ENCODE results near the gene ADH6. TPM values are rescaled to one million over a fixed set of nuclear protein-coding genes. Genes with fewer than 3 reads are reported as not detected.
"Not testable (repeated sequence)": the region's sequence is repeated elsewhere in the genome, so short reads cannot be mapped to it uniquely, and the experiment has no call there.

ADH6 gene
- total RNA-seq, 1 donor from 2014 or later: 36.3 TPM

DNA sequence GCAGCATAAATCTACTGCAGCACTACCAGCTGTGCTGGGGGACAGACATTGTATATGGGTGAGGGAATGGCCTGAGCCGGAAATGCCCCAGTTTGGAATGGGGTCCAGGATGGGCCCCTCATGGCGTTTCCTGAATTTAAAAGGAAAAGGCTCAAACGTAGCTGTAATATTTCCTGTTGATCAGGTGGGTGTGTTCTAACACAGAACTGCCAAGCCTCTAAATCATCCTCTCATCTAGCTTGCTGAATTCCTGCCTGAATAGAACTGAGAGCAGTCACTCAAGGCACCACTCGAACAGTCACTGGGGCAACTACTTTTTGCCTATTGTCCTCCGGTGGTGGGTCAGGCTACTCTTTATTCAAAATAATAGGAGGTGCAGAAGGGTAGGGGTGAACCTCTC lies 28.7 kb downstream of the ADH6 start:
- DNase-seq (ENCODE audit: low spot score): no peak

DNA sequence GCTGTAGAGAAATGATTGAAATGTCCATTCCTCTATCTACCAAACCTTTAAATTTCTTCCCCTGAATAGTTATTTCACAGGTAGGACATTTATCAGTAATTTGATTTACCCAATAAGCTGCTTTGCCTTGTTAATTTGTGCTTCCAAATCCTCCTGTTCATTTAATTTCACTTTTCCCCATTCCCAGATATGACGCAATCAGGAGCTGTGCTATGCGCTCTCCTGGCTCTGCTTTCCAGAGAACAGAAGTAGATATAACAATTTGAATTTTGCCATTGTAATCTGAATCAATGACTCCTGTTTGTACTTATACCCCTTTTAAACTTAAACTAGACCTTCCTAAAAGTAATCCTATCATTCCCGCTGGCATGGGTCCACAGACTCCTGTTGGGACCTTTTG lies 29.1 kb downstream of the ADH6 start:
- not testable (repeated sequence) for DNase-seq (ENCODE audit: low spot score)

DNA sequence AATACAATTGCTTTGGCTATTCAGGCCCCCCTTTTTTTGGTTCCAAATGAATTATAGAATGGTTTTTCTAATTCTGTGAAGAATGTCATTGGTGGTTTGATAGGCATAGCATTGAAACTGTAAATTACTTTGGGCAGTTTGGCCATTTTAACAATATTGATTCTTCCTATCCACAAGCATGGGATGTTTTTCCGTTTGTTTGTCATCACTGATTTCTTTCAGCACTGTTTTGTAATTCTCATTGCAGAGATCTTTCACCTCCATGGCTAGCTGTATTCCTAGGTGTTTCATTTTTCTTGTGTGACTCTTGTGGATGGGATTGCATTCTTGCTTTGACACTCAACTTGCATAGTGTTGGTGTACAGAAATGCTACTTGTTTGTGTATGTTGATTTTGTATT lies 33.0 kb downstream of the ADH6 start:
- DNase-seq (ENCODE audit: low spot score): no peak

DNA sequence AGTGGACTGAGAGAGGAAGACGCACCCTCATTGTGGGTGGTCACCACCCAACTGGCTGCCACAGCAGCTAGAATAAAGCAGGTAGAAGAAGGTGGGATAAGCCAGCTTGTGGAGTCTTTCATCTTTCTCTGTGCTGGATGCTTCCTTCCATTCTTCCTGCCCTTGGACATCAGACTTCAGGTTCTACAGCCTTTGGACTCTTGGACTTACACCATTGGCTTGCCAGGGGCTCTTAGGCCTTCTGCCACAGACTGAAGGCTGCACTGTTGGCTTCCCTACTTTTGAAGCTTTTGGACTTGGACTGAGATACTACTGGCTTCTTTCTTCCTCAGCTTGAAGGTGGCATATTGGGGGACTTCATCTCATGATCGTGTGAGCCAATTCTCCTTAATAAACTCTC lies 33.5 kb downstream of the ADH6 start:
- no peak for DNase-seq (ENCODE audit: low spot score)

DNA sequence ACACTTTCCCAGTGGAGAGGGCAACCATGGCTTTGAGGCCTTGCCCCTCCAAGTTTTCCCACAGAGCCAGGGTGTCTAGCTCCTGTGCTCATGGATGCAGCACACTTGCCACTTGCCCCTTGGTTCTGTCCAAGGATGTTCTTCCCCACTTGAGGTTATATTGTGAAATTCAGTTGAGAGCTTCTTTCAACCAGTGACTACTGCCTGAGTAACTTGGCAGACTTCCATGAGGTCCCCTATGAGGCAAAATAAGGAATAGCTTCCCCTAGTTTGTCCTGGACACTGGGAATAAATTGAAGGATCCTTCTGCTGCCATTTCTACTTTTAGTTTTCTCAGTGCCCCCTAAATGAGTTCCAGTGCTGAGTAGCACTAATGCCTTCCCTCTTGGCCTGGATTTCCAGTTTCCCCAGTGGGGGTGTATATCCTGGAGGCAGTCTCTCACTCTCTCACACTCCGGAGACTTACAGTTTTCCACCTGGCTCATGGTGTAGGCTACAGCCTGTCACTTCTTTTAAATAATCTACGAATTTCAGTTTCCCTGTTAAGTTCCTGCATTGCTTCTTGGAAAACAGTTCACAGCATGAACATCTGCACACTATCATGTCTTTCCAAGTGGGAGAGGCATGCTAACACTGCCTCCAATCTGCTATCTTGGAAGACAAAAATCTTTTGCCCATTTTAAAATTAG lies 38.5 kb downstream of the ADH6 start:
- no peak for DNase-seq (ENCODE audit: low spot score)

DNA sequence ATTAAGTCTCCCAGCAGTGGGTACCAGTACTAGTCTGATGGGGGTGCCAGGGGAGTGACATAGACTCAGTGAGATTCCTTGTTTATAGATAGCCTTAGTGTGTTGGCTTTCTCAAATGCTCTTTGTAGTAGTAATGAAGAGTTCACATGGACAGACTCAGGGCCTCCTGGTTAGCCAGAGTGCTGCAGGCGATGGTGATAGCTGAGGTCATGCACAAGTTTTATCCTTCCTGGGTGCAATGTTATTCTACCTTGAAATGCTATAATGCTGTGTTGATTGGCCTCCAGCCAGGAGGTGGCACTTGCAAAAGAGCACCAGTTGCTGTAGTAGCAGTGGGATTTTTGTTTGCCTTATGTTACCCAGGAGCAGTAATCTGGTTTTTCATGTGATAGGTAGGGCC lies 39.4 kb downstream of the ADH6 start:
- DNase-seq (ENCODE audit: low spot score): no peak

DNA sequence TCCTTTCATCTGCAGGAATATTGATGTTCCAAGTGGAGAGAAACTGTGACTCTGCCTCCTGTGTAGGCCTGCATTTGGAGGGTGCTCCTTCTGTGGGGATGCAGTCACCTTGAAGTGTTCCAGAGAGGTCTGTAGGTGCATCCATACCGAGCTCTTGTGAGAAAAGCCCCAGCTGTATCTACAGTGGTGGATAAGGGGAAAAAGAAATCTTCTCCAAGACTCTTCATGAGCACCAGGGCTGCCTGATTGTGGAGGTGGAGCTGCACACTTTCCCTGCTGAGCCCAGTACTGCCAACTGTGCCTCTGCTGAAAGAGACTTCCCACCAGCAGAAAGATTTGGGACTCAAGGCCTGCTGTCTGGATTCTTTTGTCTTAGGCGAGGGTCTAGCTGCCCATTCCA lies 39.9 kb downstream of the ADH6 start:
- DNase-seq (ENCODE audit: low spot score): no peak

DNA sequence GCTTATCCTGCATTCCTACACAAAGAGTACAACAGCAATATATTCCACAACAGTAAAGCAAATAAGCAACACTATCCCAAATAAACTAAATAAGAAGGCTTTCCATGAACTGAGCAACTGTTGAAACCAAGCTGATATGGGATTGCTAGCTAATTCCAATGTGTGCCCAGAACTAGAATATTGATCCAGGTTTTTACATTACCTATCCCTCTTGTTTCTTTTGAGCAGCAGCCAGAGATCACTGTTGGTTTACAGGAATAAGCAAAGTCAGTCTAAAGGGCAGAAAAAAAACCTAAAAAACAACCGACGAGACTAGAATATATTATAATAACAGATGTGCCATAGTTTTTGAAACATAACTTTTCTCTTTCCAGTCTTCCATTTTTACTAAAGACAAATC lies 52.5 kb downstream of the ADH6 start:
- no peak for DNase-seq (ENCODE audit: low spot score)

DNA sequence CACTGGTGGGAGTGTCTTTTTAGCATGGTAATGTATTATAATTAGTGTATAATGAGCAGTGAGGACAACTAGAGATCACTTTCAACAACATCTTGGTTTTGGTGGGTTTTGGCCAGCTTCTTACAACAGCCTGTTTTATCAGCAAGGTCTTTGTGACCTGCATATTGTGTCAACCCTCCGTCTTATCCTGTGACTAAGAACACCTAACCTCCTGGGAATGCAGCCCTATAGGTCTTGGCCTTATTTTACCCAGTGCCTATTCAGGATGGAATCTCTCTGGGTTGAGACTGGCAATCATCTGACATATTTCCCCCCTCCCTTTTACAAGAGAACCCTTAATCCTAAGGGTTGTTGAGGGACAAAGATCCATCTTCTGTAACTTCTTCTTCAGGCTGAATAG lies 53.1 kb downstream of the ADH6 start:
- no peak for DNase-seq (ENCODE audit: low spot score)

DNA sequence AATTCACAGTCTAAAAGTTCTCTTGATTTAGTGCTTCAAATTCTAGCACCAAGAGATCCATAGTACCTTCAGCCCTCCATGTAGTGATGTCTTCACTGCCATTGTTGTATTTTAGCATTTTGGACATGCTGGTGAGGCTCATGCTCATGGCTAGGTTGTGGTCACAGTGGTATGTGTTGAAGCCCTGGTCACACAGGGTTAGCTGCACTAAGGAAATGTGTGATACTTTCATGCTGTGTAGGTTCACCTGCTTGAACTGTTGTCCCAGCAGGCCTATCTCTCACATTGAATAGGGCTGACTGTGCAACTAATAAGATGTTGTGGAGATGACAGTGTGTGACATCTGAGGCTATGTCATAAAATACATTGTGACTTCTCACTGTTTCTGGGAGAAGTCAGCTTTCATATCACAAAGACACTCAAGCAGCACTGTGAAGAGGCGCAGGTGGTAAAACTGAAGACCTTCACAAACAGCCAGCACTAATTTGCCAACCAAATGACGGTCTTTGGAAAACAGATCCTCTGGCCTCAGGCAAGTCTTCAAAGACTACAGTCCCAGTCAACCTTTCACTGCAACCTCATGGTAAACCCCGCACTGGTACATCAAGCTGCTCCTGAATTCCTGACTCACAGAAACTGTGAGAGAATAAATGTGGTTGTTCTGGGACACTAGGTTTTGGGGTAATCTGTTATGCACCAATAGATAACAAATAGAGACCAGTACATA lies 57.5 kb downstream of the ADH6 start:
- DNase-seq (ENCODE audit: low spot score): no peak

DNA sequence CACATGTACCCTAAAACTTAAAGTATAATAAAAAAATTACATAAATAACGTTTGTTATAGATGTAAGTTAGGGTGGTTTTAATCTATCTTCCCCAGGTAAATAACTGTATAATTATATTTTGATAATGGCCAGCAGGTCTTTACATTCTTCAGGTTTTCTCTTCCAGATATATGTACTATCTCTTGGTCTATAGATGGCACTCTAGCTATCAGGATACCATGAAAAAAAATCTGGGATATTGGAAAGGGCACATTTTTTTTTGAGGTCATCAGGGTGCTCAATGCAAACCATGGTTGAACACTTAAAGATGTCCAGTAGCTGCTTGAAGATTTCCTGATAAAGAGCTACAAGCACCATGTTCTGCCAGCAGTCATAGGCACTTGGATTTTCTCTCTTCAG lies 59.3 kb downstream of the ADH6 start:
- no peak for DNase-seq (ENCODE audit: low spot score)

DNA sequence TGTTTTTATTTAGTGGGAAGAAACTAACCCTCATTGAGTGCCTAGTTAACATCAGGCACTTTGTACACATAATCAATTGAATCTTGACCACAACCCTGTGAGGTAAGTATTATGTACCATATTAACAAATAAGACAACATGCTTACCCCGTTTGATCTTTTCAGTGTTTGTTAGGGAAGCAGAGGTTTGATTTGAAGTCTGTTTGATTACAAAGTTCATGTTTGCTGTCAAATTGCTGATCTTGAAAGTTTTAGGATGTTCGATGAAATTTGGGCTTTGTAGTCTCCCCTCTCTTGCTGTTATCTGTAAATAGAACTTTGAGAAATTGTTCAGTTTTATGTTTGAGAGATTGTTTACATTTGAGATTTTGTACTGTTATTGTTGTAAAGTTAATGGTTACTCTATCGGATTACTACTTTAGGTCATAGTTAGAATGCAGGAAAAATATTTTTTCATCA lies 61.5 kb downstream of the ADH6 start:
- no peak for DNase-seq (ENCODE audit: low spot score)

DNA sequence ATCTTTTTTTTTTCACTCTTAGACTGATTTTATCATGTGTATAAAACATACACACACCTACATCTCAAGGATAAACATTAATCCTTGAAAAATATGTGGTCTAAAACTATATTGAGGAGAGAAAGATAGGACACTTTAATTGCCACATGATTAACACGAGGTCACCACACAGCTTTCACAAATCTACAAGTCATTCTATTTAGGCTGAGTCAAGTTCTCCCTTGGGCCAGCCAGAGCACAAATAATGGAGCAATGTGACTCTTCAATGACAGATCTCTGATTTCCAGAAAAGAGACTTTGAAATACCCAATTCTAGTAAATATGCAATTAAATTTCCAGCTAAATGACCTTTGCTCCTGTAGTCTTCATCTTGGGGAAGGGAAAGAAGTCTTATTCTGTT lies 62.1 kb downstream of the ADH6 start:
- DNase-seq (ENCODE audit: low spot score): no peak

DNA sequence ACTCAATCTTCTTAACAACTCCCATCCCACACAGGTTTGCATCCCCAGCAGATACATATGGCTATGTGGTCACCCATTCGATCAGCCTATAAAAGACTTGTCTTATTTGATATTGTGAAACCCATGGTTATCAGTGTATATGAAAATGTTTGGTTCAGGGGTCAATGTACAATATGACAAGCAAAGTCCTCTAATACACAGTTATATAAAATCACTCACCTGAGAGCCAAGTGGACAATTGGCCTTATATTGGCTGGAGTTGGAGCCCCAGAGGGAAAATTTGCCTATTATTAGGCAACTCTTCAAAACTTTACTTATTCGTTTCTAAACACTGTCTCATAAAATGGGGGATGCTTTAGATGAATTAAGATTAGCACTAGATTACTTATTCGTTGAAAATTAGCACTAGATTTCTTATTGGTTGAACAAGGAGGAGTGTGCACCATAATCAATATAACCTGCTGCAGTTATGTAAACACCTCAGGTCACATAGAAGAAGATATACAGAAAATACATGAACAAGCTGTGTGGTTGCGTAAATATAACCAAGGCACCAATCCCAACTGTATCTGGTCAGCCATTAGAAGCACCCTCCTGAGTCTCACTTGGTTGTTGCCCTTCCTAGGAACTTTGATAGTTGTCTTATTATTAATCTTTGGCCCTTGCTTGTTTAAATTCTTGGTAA lies 64.2 kb downstream of the ADH6 start:
- no peak for DNase-seq (ENCODE audit: low spot score)

Other genes starting within 250 kb of the ADH6 start
- gene METAP1, start 223.5 kb downstream of the ADH6 start, total RNA-seq: 39.7 TPM
- 130 TPM for gene ADH5, start 130.5 kb downstream of the ADH6 start, total RNA-seq
- gene ADH4, start 74.9 kb downstream of the ADH6 start, total RNA-seq: 1.2 TPM
- 5.4 TPM for gene ADH1A, start 71.7 kb upstream of the ADH6 start, total RNA-seq
- 144 TPM for gene ADH1B, start 102.2 kb upstream of the ADH6 start, total RNA-seq
- gene ADH1C, start 133.5 kb upstream of the ADH6 start, total RNA-seq: 41.6 TPM
- not detected for gene ADH7, start 216.1 kb upstream of the ADH6 start, total RNA-seq